Measurements from ENCODE around the gene PLXNA4.

DNA sequence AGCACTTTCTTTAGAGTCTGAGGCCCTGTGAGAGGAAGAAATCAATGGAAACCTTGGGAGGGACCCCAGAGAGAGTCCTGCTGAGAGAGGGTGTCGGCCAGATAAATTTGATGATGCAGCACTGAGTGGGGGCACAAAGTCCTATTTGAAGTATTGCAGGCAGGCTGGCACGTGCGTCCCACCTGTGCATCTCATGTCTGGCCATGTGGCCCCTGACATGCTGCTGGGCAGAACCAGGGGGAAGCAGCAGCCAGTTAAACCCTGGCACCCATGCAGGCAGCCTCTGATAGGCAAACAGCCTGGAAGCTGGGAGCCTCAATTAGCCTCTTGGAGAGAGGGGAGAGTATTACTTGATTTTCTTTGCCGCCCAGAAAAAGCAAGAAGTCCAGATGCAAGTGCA, 180.9 kb downstream of the PLXNA4 start:
- no peak for TF ChIP-seq POLR2A (IDR thresholded peaks at IDR 0.05; ENCODE audit: extremely low read depth, insufficient read length)
- TF ChIP-seq, protein P1, sequence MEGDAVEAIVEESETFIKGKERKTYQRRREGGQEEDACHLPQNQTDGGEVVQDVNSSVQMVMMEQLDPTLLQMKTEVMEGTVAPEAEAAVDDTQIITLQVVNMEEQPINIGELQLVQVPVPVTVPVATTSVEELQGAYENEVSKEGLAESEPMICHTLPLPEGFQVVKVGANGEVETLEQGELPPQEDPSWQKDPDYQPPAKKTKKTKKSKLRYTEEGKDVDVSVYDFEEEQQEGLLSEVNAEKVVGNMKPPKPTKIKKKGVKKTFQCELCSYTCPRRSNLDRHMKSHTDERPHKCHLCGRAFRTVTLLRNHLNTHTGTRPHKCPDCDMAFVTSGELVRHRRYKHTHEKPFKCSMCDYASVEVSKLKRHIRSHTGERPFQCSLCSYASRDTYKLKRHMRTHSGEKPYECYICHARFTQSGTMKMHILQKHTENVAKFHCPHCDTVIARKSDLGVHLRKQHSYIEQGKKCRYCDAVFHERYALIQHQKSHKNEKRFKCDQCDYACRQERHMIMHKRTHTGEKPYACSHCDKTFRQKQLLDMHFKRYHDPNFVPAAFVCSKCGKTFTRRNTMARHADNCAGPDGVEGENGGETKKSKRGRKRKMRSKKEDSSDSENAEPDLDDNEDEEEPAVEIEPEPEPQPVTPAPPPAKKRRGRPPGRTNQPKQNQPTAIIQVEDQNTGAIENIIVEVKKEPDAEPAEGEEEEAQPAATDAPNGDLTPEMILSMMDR (IDR thresholded peaks at IDR 0.05; ENCODE audit: low read depth, low read length), result no peak
- no peak for TF ChIP-seq MYC (IDR thresholded peaks at IDR 0.05; ENCODE audit: low read depth, low read length)
